ENCODE results near the gene NPTN. TPM values are rescaled to one million over a fixed set of nuclear protein-coding genes. Genes with fewer than 3 reads are reported as not detected.

NPTN gene
- 10 to 100 TPM; 43.5 to 73.4 TPM for total RNA-seq

DNA sequence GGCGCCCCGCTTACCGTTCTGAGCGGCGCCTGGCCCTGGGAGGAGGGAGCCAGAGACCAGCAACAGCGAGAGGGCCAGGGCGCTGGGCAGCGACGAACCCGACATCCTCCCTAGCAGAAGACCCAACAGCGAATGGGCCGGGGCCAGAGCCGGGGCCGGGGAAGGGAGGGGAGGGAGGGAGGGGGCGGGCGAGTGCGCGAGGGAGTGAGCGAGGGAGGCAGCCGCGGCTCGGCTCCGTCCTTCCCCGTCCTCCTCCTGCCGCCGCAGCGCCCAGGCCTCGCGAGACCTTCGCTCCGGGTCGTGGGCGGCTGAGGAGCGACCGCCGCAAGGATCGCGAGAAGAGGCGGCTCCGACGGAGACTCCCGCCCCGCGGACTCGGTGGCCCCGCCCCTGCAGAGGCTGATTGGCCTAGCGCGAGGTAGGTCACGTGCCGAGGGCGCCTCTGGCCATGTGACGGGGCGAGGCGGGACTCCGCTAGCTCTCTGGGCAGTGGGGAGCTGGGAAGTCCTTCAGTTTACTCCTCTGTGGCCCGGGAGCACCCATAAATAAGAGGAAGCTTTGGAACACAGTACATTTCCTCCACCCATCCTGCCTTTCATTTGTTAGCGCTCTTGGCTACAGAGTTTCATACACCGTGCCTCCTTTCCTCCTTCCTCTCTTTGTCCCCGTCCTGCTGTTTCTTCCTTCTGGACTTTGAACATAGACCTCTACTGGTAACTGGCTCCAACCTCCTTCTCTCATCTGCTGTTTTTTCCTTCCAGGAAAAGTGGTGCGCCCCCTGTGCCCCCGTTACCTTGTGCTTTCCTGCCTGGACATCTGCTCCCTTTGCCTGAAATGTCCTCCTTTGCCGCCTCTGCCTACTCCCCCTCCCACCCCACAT is at the start of gene NPTN:
Gene NPTN, minus strand, starts transcription at position 279 of the 880 bp plus-strand sequence. Its CDS starts 174 bp downstream, at position 105.
- Mint-ChIP-seq H3K4me1 (peaks cover 52% of the 10 kb centered on the region), H3K9me3 (ENCODE audit: low read depth) (no peaks in the 10 kb centered on the region), H3K27me3 (peaks cover 14% of the 10 kb centered on the region), H3K27ac (peak within 1 kb of the TSS; percentile 71), H3K4me3 (peak within 1 kb of the TSS; percentile 86), H3K36me3 (ENCODE audit: low read depth) (no peaks in the 10 kb centered on the region)
- ATAC-seq, result peak; percentile 91
- peak; percentile 99 for DNase-seq
- CTCF ChIA-PET, result interaction anchor here (0.6 to 8.6 kb wide), 13 partner anchors 15 to 73 kb away, joined by 3 to 145 read pairs (median 31); no protein-coding TSS in a partner anchor
- POLR2A ChIA-PET, result no interaction called here
- intact Hi-C loops (cut with DNase I, micrococcal nuclease), result loop anchor here (1.0 to 10.0 kb wide), 8 partner anchors 289 to 1819 kb away; partner anchors contain the start of genes ADPGK (in 1 of the 2), NEO1 (in 1 of the 2), PML (in 1 of the 2) and SIN3A (in 1 of the 2)

DNA sequence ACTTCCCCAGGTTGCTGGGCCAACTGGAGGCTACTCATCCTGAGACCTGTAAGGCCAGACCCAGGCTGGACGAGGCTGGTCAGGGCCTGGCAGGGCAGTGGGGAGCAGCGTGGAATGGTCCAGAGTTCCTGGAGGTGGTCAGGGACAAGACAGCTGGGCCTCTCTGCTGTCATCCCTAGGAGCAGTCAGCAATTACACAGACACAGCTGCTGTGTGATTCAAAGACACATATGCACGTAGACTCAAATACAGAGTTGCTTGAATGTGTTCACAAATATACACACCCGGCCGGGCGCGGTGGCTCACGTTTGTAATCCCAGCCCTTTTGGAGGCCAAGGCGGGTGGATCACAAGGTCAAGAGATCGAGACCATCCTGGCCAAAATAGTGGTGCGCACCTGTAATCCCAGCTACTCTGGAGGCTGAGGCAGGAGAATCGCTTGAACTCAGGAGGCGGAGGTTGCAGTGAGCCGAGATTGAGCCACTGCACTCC is 49.5 kb upstream of the NPTN start:
- ChIA-PET CTCF (interaction anchor here (0.6 to 1.7 kb wide), 4 partner anchors 10 to 47 kb away, joined by 3 to 8 read pairs (median 4); no protein-coding TSS in a partner anchor), POLR2A (no interaction called here)
- Mint-ChIP-seq H3K27me3 (peaks cover 55% of the 10 kb centered on the region), H3K4me1 (peaks cover 33% of the 10 kb centered on the region), H3K9me3 (ENCODE audit: low read depth) (no peaks in the 10 kb centered on the region), H3K36me3 (ENCODE audit: low read depth) (no peaks in the 10 kb centered on the region), H3K4me3 (no peak overlapping the region), H3K27ac (no peak overlapping the region)
- intact Hi-C loops (cut with DNase I, micrococcal nuclease), result no loop called here
- DNase-seq, result no peak
- no peak for ATAC-seq

GRCh38 chr15:73681856-73682599 is 48.8 kb upstream of the NPTN start:
- no peak for DNase-seq
- H3K36me3 Mint-ChIP-seq (ENCODE audit: low read depth), result no peaks in the 10 kb centered on the region
- H3K9me3 Mint-ChIP-seq (ENCODE audit: low read depth), result no peaks in the 10 kb centered on the region

DNA sequence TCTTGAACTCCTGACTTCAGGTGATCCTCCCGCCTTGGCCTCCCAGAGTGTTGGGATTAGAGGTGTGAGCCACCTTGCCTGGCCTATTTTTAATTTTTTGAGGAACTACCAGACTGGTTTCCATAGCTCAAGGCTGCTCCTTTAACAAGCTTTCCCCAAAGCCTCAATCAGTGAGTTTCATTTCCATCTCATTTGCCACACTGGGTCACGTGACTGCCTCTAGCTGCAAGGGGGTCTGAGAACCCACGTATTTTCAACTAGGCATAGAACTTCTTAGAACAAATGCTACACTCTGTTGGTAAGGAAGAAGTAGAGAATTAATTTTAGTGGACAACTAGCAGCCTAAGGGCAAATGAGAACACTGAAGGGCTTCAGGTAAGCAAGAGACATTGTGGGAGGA is 47.9 kb upstream of the NPTN start:
- no peak for DNase-seq
- H3K27ac Mint-ChIP-seq, result no peak overlapping the region
- peaks cover 45% of the 10 kb centered on the region for H3K27me3 Mint-ChIP-seq
- H3K4me3 Mint-ChIP-seq, result no peak overlapping the region
- intact Hi-C loops (cut with DNase I, micrococcal nuclease), result loop anchor here in 1 of 2 experiments (2.0 kb wide), 1 partner anchor 30 kb away; no protein-coding TSS in a partner anchor
- ChIA-PET POLR2A (interaction anchor here (0.9 kb wide), 1 partner anchor 50 kb away, joined by 3 read pairs; no protein-coding TSS in a partner anchor), CTCF (interaction anchor here (1.6 to 5.2 kb wide), 2 partner anchors 18 to 44 kb away, joined by 4 to 55 read pairs; no protein-coding TSS in a partner anchor)
- H3K36me3 Mint-ChIP-seq (ENCODE audit: low read depth), result no peaks in the 10 kb centered on the region
- H3K9me3 Mint-ChIP-seq (ENCODE audit: low read depth), result no peaks in the 10 kb centered on the region
- peaks cover 33% of the 10 kb centered on the region for H3K4me1 Mint-ChIP-seq
- ATAC-seq, result no peak

More at GRCh38 chr15:73681856-73682599, 48.8 kb upstream of the NPTN start:
- Mint-ChIP-seq H3K27me3 (peaks cover 53% of the 10 kb centered on the region), H3K4me3 (no peak overlapping the region), H3K4me1 (peaks cover 33% of the 10 kb centered on the region), H3K27ac (no peak overlapping the region)
- CTCF ChIA-PET, result interaction anchor here (0.6 to 1.7 kb wide), 3 partner anchors 13 to 46 kb away, joined by 3 to 8 read pairs (median 4); no protein-coding TSS in a partner anchor
- ATAC-seq, result no peak
- POLR2A ChIA-PET, result interaction anchor here (0.6 kb wide), 1 partner anchor 46 kb away, joined by 9 read pairs; no protein-coding TSS in a partner anchor
- intact Hi-C loops (cut with DNase I, micrococcal nuclease), result loop anchor here in 1 of 2 experiments (2.0 kb wide), 1 partner anchor 31 kb away; no protein-coding TSS in a partner anchor

GRCh38 chr15:73680549-73680948 is 47.4 kb upstream of the NPTN start:
- intact Hi-C loops (cut with DNase I, micrococcal nuclease), result loop anchor here in 1 of 2 experiments (2.0 kb wide), 1 partner anchor 30 kb away; no protein-coding TSS in a partner anchor
- ATAC-seq (peak; percentile 48), DNase-seq (no peak)
- Mint-ChIP-seq H3K9me3 (ENCODE audit: low read depth) (no peaks in the 10 kb centered on the region), H3K27ac (no peak overlapping the region), H3K27me3 (peaks cover 40% of the 10 kb centered on the region), H3K4me3 (no peak overlapping the region), H3K36me3 (ENCODE audit: low read depth) (no peaks in the 10 kb centered on the region), H3K4me1 (peaks cover 32% of the 10 kb centered on the region)
- ChIA-PET CTCF (interaction anchor here (1.3 to 5.2 kb wide), 3 partner anchors 19 to 57 kb away, joined by 3 to 55 read pairs (median 4); no protein-coding TSS in a partner anchor), POLR2A (interaction anchor here (0.9 kb wide), 1 partner anchor 50 kb away, joined by 3 read pairs; no protein-coding TSS in a partner anchor)

- Mint-ChIP-seq H3K4me3 (no peak overlapping the region), H3K9me3 (ENCODE audit: low read depth) (no peaks in the 10 kb centered on the region), H3K4me1 (peaks cover 26% of the 10 kb centered on the region), H3K27me3 (peaks cover 34% of the 10 kb centered on the region), H3K36me3 (ENCODE audit: low read depth) (no peaks in the 10 kb centered on the region), H3K27ac (no peak overlapping the region)
- intact Hi-C loops (cut with DNase I, micrococcal nuclease), result loop anchor here in 1 of 2 experiments (2.0 kb wide), 1 partner anchor 29 kb away; no protein-coding TSS in a partner anchor
- ATAC-seq (no peak), DNase-seq (no peak)
- ChIA-PET CTCF (interaction anchor here (1.3 to 5.2 kb wide), 3 partner anchors 20 to 56 kb away, joined by 3 to 55 read pairs (median 31); partner anchors contain the start of gene NPTN), POLR2A (interaction anchor here (0.9 kb wide), 1 partner anchor 29 kb away, joined by 3 read pairs; no protein-coding TSS in a partner anchor)
These were observed 46.8 kb upstream of the NPTN start for GRCh38 chr15:73679964-73680363.

GRCh38 chr15:73679180-73679579 is 46.0 kb upstream of the NPTN start:
- Mint-ChIP-seq H3K9me3 (ENCODE audit: low read depth) (no peaks in the 10 kb centered on the region), H3K27me3 (peaks cover 31% of the 10 kb centered on the region), H3K27ac (no peak overlapping the region), H3K36me3 (ENCODE audit: low read depth) (no peaks in the 10 kb centered on the region), H3K4me1 (peaks cover 27% of the 10 kb centered on the region), H3K4me3 (no peak overlapping the region)
- no peak for DNase-seq
- intact Hi-C loops (cut with DNase I, micrococcal nuclease), result no loop called here
- ChIA-PET POLR2A (interaction anchor here (0.9 kb wide), 1 partner anchor 28 kb away, joined by 3 read pairs; no protein-coding TSS in a partner anchor), CTCF (interaction anchor here (2.0 to 5.2 kb wide), 5 partner anchors 20 to 44 kb away, joined by 7 to 55 read pairs (median 19); partner anchors contain the start of gene NPTN)
- ATAC-seq, result no peak

GRCh38 chr15:73678498-73678897 is 45.3 kb upstream of the NPTN start:
- intact Hi-C loops (cut with DNase I, micrococcal nuclease), result no loop called here
- Mint-ChIP-seq H3K4me1 (peaks cover 22% of the 10 kb centered on the region), H3K4me3 (no peak overlapping the region), H3K27me3 (peaks cover 32% of the 10 kb centered on the region), H3K9me3 (ENCODE audit: low read depth) (no peaks in the 10 kb centered on the region), H3K27ac (no peak overlapping the region), H3K36me3 (ENCODE audit: low read depth) (no peaks in the 10 kb centered on the region)
- ChIA-PET POLR2A (no interaction called here), CTCF (interaction anchor here (0.8 to 5.2 kb wide), 12 partner anchors 10 to 1310 kb away, joined by 4 to 55 read pairs (median 8); partner anchors contain the start of gene NPTN)
- DNase-seq, result no peak
- no peak for ATAC-seq

DNA sequence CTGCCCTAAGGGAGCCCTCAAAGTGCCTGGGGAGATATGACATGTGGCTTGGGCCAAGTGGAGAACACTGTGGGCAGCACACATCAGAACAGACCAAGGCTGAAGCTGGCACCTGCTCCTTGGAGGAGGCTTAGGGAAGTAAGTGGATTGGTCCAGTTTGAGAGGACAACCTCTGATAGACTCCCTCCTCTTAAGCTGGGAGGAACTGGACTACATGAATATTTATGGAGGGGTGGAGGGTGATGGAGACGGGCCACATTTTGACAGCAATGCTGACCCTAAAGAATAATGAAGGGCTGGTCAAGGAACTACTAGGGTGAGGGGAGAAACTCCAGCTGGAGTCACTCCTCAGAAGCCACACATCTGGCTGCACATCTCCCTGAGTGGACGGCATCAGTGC is 44.5 kb upstream of the NPTN start:
- Mint-ChIP-seq H3K36me3 (ENCODE audit: low read depth) (no peaks in the 10 kb centered on the region), H3K27me3 (peaks cover 32% of the 10 kb centered on the region), H3K4me3 (no peak overlapping the region), H3K4me1 (peaks cover 17% of the 10 kb centered on the region), H3K9me3 (ENCODE audit: low read depth) (no peaks in the 10 kb centered on the region), H3K27ac (no peak overlapping the region)
- ChIA-PET CTCF (interaction anchor here (0.7 to 5.2 kb wide), 26 partner anchors 9 to 1310 kb away, joined by 3 to 55 read pairs (median 4); partner anchors contain the start of gene NPTN), POLR2A (interaction anchor here (0.6 kb wide), 1 partner anchor 42 kb away, joined by 4 read pairs; no protein-coding TSS in a partner anchor)
- DNase-seq (no peak), ATAC-seq (no peak)
- intact Hi-C loops (cut with DNase I, micrococcal nuclease), result loop anchor here (1.0 kb wide), 1 partner anchor 23 kb away; no protein-coding TSS in a partner anchor

DNA sequence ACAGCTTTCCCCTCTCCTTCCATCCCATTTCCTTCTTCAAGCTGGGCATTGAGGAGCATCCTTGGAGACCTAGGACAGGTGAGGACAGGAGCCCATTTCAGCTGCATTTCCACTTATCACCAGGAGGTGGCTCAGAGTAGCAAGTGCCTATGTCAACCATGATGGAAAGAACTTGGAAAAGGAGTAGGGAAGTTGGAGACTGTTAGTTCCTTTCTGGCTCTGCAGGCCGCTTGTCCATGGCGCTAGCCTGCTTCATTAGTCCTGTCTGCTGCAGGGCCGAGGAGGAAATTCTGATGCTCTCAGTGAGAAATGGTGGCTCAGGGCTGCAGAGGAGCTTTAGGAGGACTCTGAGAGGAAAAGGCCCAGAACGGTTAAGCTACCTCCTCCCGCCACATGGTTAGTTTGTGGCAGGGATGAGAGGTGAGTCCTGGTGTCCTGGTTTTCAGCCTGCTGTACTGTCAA is 44.0 kb upstream of the NPTN start:
- ChIA-PET POLR2A (interaction anchor here (0.6 kb wide), 1 partner anchor 41 kb away, joined by 4 read pairs; no protein-coding TSS in a partner anchor), CTCF (interaction anchor here (0.7 to 5.2 kb wide), 30 partner anchors 9 to 409 kb away, joined by 3 to 55 read pairs (median 4); partner anchors contain the start of gene NPTN)
- H3K9me3 Mint-ChIP-seq (ENCODE audit: low read depth), result no peaks in the 10 kb centered on the region
- H3K27ac Mint-ChIP-seq, result no peak overlapping the region
- peaks cover 33% of the 10 kb centered on the region for H3K27me3 Mint-ChIP-seq
- intact Hi-C loops (cut with DNase I, micrococcal nuclease), result loop anchor here (1.0 kb wide), 1 partner anchor 23 kb away; no protein-coding TSS in a partner anchor
- no peaks in the 10 kb centered on the region for H3K36me3 Mint-ChIP-seq (ENCODE audit: low read depth)
- no peak overlapping the region for H3K4me3 Mint-ChIP-seq
- peak; percentile 68 for DNase-seq
- peaks cover 17% of the 10 kb centered on the region for H3K4me1 Mint-ChIP-seq
- peak; percentile 49 for ATAC-seq

All from activated CD4-positive, alpha-beta T cell treated with anti-CD3 and anti-CD28 coated beads for 36 hours (primary cell).